Dedifferentiated amniotic fluid mesenchymal stem cell (primary cell): ENCODE results near the gene HNRNPUL1.
"Not testable (repeated sequence)": the region's sequence is repeated elsewhere in the genome, so short reads cannot be mapped to it uniquely, and the experiment has no call there.

Experiments
- DNase-seq: peaks from one replicate; pipeline ENCODE4 v3.0.0-alpha.2; 2016; ENCODE audit errors: extremely low spot score

HNRNPUL1 gene

DNA sequence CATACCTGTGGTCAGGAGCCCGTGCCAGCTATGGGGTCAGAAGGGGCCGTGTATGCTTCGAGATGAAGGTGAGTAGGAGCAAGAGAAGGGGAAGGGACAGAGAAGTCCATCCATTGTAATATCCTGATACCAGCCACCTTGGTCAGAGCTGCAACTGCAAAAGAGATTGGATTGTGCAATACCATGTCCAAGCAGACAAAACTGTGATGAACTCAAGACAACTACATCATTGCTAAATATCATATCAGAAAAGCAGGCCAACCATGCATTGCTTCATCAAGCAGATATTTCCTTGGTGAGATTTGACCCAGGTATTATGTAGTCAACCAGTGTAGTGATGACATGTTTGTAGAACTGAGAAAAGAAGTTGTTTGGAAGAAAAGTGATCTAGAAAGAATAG, 12.1 kb downstream of the HNRNPUL1 start:
- DNase-seq = no peak

GRCh38 chr19:41278478-41278877, 14.3 kb downstream of the HNRNPUL1 start:
- no peak for DNase-seq

DNA sequence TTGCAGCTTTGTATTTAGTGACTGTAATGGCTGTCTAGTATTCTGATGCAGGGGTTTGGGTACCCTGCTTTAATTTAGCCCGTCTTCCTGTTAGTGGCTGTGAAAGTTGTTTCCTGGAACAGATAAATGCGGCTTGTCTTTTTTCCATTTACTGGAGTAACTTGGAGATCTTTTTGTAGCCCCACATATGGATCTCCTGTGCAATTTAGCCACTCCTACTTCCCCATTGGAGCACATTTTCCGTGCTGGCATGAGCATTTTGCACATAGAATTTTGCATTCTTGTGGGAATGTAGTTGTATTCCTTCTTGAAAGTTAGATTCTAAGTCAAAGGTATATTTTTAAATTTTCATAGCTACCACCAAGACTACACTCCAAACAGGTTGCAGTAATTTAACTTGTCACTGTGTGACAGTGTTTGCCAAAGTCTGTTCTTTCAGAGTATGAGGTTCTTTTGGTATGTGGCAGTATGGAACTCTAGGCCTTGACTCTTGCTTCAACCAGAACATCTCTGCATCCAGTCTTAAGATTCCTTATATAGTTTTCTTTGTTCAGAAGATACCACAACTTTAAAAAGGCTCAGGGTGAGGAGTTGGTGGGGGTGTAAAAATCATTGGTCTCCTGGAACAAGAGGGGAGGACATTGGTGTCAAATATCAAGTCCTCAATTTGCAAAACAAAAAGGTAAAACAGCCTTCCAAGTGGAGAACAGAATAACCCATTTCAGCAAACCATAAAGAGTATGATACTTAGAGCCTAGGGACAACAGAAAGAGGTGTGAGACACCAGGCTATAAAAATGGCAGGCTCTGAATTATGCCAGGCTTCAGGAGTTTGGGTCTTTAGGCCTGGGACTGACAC, 24.7 kb downstream of the HNRNPUL1 start:
- DNase-seq = no peak

DNA sequence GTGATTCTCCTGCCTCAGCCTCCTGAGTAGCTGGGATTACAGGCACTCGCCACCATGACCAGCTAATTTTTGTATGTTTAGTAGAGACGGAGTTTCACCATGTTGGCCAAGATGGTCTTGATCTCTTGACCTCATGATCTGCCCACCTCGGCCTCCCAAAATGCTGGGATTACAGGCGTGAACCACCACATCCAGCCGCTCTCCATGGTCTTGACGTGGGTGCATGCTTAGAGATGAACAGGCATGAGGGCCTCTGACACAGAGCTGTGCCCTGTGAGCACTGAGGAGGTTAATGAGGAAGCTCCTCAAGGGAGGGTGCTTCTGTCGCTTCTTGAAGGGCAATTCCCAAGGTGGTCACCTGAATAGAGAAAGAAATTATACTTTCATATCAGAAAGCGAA, 25.6 kb downstream of the HNRNPUL1 start:
- DNase-seq = not testable (repeated sequence)

GRCh38 chr19:41294393-41294792, 30.2 kb downstream of the HNRNPUL1 start:
- DNase-seq = no peak

DNA sequence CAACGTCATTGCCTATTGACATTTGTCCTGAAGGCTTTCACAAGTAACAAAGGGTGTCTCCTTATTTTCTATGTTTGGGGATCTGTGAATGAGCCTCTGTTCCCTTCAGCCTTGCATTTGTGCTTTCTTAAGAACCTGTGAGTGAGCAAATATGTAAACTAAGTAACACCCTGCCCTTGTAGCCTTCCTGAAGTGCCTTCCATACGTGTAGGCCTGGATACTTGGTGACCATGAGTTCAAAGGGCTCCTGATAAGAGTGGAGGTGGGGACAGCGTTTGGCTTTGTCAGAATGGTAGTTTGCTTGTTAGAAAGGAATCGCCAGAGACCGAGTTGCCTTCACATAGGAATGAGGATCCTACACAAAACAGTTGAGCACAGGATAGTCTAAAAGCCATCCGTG, 31.3 kb downstream of the HNRNPUL1 start:
- DNase-seq = no peak

DNA sequence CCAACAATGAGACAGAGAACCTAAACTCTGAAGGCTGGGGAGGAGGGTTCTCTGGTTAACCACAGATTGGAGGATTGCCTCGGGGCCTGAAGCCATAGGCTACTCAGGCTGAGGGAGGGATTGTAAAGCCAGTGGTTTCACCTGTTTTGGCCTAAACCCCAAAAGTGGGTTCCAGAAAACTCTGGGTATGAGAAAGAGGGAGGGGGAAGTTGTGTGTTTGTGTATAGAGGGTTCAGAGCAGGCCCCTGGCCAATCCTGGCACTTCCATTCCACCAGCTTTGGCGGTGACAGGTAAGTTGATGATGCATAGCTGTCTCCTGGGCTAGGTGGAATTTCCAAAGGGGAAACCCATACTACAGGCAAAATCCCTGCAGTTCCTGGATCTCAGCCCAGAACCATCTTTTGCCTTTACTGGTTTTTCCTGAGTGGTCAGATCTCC, 32.3 kb downstream of the HNRNPUL1 start:
- DNase-seq = no peak

GRCh38 chr19:41297628-41298347, 33.6 kb downstream of the HNRNPUL1 start:
- DNase-seq = no peak

GRCh38 chr19:41298348-41298964, 34.3 kb downstream of the HNRNPUL1 start:
- peak; percentile 49 for DNase-seq

- no peak for DNase-seq
Observed at GRCh38 chr19:41299046-41299754, 35.0 kb downstream of the HNRNPUL1 start.

GRCh38 chr19:41299755-41300089, 35.5 kb downstream of the HNRNPUL1 start:
- peak; percentile 27 for DNase-seq

DNA sequence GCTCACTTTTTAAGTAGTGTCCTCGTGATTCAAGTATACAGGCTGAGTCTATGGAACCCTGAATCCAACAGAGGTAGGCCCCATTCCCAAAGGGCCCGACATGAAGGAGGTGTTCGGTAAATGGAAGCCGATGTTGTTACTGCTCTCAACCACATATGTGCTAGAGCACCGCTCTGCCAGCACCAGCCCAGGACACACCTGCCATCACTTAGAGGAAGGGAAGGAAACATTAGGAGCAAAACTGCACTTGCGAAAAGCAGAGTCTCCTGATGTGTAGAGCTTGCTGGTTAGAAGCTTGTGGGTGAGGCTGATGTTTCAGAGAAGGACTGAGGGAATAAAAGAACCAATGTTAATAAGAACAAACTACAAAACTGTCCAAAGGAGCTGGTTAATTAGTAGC, 36.4 kb downstream of the HNRNPUL1 start:
- no peak for DNase-seq

DNA sequence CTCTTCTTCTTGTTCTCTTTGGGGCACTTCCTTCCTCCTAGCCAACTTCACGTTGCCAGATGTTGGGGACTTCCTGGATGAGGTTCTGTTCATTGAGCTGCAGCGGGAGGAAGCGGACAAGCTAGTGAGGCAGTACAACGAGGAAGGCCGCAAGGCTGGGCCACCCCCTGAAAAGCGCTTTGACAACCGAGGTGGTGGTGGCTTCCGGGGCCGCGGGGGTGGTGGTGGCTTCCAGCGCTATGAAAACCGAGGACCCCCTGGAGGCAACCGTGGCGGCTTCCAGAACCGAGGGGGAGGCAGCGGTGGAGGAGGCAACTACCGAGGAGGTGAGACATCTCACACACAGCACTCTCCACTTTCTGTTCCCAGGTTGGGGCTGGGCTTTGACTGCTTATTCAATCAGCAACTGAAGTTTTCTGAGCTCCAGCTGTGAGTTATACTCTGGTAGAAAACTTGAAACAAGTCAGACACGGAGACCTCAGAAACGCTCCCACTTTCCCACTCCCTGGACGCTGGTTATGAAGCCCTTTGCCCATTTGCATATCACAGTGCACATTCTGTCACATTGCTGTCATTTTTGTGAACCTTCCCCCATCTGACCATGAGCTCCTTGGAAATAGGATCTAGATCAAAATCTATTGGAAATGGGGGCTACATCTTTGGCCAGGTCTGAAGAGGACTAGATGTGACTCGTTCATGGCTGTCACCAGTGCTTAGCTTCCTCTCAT, 38.6 kb downstream of the HNRNPUL1 start:
- DNase-seq = no peak

DNA sequence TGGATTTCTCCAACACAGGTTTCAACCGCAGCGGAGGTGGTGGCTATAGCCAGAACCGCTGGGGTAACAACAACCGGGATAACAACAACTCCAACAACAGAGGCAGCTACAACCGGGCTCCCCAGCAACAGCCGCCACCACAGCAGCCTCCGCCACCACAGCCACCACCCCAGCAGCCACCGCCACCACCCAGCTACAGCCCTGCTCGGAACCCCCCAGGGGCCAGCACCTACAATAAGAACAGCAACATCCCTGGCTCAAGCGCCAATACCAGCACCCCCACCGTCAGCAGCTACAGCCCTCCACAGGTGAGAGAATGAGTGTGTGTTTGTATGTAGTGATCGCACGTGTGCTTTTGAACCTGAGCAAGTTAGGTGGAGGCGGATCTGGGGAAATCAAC, 39.8 kb downstream of the HNRNPUL1 start:
- DNase-seq = no peak

- DNase-seq = no peak
Observed at GRCh38 chr19:41304706-41305483, 40.7 kb downstream of the HNRNPUL1 start.

DNA sequence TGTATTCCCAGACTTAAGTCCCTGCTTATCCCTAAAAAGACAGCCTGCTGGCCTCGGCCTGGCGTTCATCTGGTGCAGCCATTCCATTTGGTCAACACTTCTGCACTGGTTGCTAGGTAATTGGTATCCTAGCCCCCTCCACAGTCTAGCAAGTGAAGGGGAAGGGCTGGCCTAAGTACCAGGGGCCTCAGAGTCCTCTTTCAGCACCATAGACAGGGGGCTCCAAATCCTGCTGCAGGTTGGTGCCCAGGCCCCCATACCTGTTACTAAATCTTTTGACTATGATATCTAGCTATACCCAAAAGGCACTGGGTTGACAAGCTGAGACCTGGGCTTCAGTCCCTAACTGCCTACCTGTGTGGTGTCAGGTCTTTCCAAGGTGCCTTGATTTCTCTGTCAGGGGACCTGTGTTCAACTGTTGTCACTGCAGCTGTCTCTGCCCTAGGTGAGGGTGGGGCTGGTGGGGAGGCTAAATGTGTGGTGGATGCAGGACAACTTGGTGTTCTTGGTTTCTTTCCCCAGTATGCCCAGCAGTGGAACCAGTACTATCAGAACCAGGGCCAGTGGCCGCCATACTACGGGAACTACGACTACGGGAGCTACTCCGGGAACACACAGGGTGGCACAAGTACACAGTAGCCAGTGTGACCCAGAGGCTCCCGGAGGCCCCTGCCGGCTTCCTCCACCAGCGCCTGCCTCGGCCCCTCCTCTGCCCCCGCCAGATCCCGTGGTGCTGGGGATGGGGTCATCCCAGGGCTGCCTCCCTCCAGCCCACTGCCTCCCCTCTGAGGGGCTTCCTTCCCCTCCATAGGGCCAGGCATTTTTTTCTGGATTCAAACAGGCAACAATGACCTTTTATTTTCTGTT, 42.0 kb downstream of the HNRNPUL1 start:
- no peak for DNase-seq

- no peak for DNase-seq
Observed at GRCh38 chr19:41307090-41307875, 43.1 kb downstream of the HNRNPUL1 start.

GRCh38 chr19:41307954-41308449, 43.8 kb downstream of the HNRNPUL1 start:
- no peak for DNase-seq
